Dendritic cell treated with granulocyte-macrophage colony-stimulating factor and Interleukin-4, amounts not matched to agents 40 ng/mL and 50 ng/mL, for 4 days (primary cell): ENCODE results near the gene TUT4.

Experiments used
- H3K27ac Mint-ChIP-seq: one replicate; pipeline ENCODE4 v1.8.0; 2022; ENCODE audit warnings: mild to moderate bottlenecking, mixed read lengths
- H3K27me3 Mint-ChIP-seq: one replicate; pipeline ENCODE4 v1.8.0; 2022; ENCODE audit warnings: mild to moderate bottlenecking, mixed read lengths
- H3K36me3 Mint-ChIP-seq: one replicate; pipeline ENCODE4 v1.8.0; 2022; ENCODE audit warnings: low read depth, mixed read lengths
- H3K4me1 Mint-ChIP-seq: one replicate; pipeline ENCODE4 v1.8.0; 2022; ENCODE audit warnings: low read depth, mixed read lengths
- H3K4me3 Mint-ChIP-seq: one replicate; pipeline ENCODE4 v1.8.0; 2022; ENCODE audit warnings: mild to moderate bottlenecking, moderate library complexity, mixed read lengths
- H3K9me3 Mint-ChIP-seq: one replicate; pipeline ENCODE4 v1.8.0; 2022; ENCODE audit warnings: mixed read lengths
- intact Hi-C: fragments of 100-400 bp; cut with micrococcal nuclease; formaldehyde crosslinking; loops from one replicate; pipeline ENCODE4 v1.15.0; 2022

Gene TUT4

DNA sequence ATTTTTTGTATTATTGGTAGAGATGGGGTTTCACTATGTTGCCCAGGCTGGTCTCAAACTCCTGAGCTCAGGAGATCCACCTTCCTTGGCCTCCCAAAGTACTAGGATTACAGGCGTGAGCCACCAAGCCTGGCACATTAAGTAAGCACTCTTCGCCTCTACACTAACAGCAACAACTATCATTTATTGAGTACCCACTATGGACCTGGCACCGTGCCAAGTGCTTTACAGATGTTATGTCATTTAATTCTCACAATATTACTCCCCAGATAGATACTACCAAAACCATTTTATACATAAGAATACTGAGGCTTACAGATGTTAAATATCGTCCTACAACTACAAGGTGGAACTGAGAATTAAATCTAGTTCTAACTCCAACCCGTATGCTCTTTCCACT, 50.1 kb downstream of the TUT4 start:
- Mint-ChIP-seq H3K27ac (no peak overlapping the region), H3K27me3 (no peaks in the 10 kb centered on the region)

DNA sequence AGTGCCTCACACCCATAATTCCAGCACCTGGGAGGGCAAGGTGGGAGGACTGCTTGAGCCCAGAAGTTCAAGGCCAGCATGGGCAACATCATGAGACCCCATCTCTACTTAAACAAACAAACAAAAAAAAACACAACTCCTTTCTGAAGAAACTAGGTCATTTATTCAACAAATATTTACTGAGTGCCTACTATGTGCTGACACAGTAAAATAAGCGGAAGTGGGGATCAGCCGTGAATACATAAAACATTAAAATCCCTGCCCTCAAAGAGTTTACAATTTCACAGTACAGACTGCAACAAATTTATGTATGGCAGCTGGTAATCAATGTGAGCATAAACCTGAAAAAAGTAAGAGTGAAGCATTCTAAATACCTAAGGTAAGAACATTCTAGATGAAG, 65.3 kb downstream of the TUT4 start:
- Mint-ChIP-seq H3K27ac (no peak overlapping the region), H3K27me3 (no peaks in the 10 kb centered on the region), H3K36me3 (peaks cover 13% of the 10 kb centered on the region), H3K9me3 (no peaks in the 10 kb centered on the region), H3K4me1 (peaks cover 11% of the 10 kb centered on the region), H3K4me3 (no peak overlapping the region)
- intact Hi-C loops, result no loop called here

More for the DNA sequence above, 50.1 kb downstream of the TUT4 start:
- intact Hi-C loops, result no loop called here
- Mint-ChIP-seq H3K9me3 (no peaks in the 10 kb centered on the region), H3K4me3 (no peak overlapping the region), H3K36me3 (peaks cover 18% of the 10 kb centered on the region), H3K4me1 (no peaks in the 10 kb centered on the region)

DNA sequence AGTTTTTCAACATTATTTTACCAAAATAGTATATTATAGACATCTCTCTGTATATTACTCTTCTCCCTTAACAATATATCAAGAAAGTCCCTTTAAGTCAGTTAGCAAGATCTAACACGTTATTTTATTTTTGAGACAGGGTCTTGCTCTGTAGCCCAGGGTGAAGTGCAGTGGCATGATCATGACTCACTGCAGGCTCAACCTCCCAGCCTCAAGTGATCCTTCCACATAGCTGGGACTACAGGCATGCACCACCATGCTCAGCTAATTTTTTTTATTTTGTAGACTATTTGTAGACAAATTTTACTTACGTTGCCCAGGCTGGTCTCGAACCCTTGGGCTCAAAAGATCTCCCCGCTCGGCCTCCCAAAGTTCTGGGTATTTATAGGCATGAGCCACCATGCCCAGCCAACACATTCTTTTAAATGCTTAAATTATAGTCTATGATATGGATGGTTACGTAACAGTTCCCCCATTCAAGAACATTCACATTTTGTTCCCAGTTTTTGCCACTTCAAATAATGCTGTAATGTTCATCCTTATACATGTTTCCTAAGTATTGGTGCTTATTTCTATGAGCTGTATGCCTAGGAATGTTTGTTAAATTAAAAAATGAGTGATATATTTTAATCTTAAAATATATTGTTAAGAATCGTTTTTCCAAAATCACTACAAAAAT, 70.4 kb downstream of the TUT4 start:
- no peak overlapping the region for H3K4me3 Mint-ChIP-seq
- H3K9me3 Mint-ChIP-seq, result no peaks in the 10 kb centered on the region
- H3K4me1 Mint-ChIP-seq, result no peaks in the 10 kb centered on the region
- no peaks in the 10 kb centered on the region for H3K27me3 Mint-ChIP-seq
- intact Hi-C loops, result no loop called here
- no peak overlapping the region for H3K27ac Mint-ChIP-seq
- peaks cover 3% of the 10 kb centered on the region for H3K36me3 Mint-ChIP-seq

DNA sequence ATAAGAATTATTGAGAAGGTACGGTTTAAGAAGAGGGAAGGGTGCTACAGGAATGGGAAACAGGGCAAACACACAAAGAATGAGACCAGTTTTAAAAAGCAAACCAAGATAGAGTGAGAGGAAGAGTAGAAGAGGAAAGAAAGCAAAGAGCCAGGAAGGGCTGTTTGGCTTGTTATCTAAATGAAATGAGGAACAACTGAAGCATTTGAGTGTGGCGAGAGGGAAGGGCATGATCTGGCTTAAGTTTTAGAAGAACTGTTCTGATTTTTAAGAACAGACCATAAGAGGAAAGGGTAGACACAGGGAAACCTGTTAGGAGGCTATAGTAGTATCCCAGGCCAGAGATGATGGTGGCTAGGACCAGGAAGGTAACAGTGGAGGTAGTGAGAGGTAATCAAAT, 73.8 kb downstream of the TUT4 start:
- H3K27ac Mint-ChIP-seq, result no peak overlapping the region
- H3K4me3 Mint-ChIP-seq, result no peak overlapping the region
- intact Hi-C loops, result no loop called here
- H3K4me1 Mint-ChIP-seq, result no peaks in the 10 kb centered on the region
- H3K36me3 Mint-ChIP-seq, result peaks cover 10% of the 10 kb centered on the region
- H3K27me3 Mint-ChIP-seq, result no peaks in the 10 kb centered on the region
- no peaks in the 10 kb centered on the region for H3K9me3 Mint-ChIP-seq

DNA sequence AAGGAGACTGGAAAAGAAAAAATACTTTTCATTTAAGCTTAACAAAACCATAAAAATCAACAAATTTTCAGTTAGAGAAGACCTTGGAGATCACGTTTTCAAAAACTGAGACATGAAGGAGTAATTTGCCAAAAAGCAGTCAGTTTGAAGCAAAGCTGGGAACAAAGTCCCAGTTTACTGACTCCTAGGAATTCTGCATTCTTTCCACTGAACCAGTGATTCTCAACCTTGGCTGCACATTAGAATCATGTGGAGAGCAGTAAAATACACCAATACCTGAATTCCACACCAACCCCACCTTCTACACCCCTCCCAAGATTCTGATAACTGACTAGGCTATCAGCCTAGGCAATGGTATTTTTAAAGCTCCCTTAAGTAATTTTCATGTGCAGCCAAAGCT, 75.0 kb downstream of the TUT4 start:
- Mint-ChIP-seq H3K36me3 (peaks cover 10% of the 10 kb centered on the region), H3K27me3 (no peaks in the 10 kb centered on the region), H3K27ac (no peak overlapping the region), H3K9me3 (no peaks in the 10 kb centered on the region), H3K4me1 (no peaks in the 10 kb centered on the region), H3K4me3 (no peak overlapping the region)
- intact Hi-C loops, result no loop called here

DNA sequence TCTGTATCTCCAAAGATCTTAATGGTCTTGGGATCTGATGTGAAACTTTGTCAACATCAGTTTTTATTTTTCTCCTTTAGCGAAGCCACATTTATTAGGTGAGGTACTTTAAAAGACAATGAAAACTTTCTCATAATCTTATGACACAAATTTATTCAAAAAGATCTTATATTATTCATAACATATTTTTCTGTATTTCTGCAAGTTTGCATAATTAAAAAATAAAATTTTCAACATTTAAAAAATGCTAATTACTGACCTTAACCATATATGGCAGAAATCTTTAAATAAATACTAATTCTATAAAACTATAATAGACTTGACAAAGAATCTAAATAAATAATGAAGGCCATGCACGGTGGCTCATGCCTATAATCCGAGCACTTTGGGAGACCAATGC, 75.9 kb downstream of the TUT4 start:
- Mint-ChIP-seq H3K4me1 (no peaks in the 10 kb centered on the region), H3K9me3 (no peaks in the 10 kb centered on the region), H3K27me3 (no peaks in the 10 kb centered on the region), H3K4me3 (no peak overlapping the region), H3K36me3 (peaks cover 10% of the 10 kb centered on the region), H3K27ac (no peak overlapping the region)
- intact Hi-C loops, result no loop called here

DNA sequence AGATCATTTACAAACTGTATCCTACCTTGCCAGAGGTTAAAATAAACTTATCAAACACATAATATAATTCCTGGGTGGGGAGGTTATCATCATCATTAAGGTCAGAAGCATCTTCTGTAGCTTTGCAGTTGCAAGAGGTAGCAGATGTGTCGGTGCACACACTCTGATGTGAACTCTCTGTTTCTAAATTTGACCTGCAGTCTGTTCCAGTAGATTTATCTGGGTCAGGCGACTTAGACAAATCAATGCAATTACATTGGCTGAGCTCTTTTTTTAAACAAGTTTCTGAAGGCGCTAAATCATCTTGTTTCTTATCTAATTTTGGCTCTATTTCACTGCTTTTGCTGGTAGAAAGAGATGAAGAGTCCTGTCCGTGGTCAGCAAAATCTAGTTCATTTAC, 78.1 kb downstream of the TUT4 start:
- Mint-ChIP-seq H3K36me3 (peaks cover 20% of the 10 kb centered on the region), H3K27ac (no peak overlapping the region), H3K9me3 (no peaks in the 10 kb centered on the region), H3K27me3 (no peaks in the 10 kb centered on the region), H3K4me3 (no peak overlapping the region), H3K4me1 (no peaks in the 10 kb centered on the region)
- intact Hi-C loops, result no loop called here

DNA sequence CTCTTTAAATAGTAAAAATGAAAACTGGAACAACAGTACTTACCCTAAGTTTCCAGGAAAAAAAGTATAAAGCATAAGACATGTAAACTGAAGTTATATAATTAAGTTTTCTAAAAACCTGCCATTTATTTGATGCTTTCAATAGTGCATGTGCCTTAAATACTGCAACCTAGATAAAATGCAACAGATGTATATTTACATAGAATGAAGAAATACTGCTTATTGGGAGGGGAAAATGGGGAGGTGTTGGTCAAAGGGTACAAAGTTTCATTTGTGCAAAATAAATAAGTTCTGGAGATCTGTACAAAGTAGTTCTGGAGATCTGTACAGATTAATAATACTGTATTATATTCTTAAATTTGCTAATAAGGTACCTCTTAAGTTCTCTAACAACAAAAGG, 79.9 kb downstream of the TUT4 start:
- Mint-ChIP-seq H3K9me3 (no peaks in the 10 kb centered on the region), H3K27ac (no peak overlapping the region), H3K4me3 (no peak overlapping the region), H3K27me3 (no peaks in the 10 kb centered on the region), H3K36me3 (peaks cover 20% of the 10 kb centered on the region), H3K4me1 (no peaks in the 10 kb centered on the region)
- intact Hi-C loops, result no loop called here

DNA sequence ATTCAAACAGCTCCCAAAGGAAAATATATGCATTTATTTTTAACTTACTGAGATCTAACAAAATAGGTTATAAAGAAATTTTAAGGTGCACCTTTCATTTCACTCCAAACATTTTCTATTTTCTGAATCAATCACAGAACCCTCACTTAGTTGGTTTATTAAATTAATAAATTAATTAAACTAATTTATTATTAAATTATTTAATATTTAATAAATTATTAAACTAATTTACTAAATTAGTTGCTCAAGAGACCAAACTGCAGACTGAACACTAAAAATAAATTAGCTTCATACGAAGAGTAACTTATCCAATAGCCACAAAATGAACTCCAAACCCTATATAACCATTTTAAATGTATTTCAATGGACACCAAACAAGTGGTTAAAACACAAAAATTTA, 80.5 kb downstream of the TUT4 start:
- H3K9me3 Mint-ChIP-seq, result no peaks in the 10 kb centered on the region
- H3K27ac Mint-ChIP-seq, result no peak overlapping the region
- H3K4me3 Mint-ChIP-seq, result no peak overlapping the region
- no peaks in the 10 kb centered on the region for H3K27me3 Mint-ChIP-seq
- H3K36me3 Mint-ChIP-seq, result peaks cover 20% of the 10 kb centered on the region
- intact Hi-C loops, result no loop called here
- no peaks in the 10 kb centered on the region for H3K4me1 Mint-ChIP-seq

DNA sequence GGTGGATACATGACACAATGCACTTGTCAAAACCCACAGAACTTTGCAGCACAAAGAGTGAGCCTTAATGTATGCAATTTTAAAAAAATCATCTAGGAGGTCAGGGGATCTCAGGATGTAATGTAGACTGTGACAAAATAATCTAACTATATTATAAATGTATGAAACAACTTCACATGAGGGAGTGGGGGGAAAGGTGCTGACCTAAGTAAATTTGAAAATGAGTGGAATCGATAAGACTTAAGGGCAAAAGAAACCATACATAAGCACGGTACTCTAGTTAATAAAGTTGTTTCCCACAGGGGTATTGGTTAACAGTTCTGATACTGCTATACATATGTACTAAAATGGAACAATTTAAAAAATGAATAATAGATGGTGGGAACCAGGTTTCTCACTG, 83.8 kb downstream of the TUT4 start:
- Mint-ChIP-seq H3K36me3 (peaks cover 10% of the 10 kb centered on the region), H3K9me3 (no peaks in the 10 kb centered on the region), H3K27ac (no peak overlapping the region), H3K27me3 (no peaks in the 10 kb centered on the region), H3K4me3 (no peak overlapping the region), H3K4me1 (no peaks in the 10 kb centered on the region)
- intact Hi-C loops, result no loop called here

DNA sequence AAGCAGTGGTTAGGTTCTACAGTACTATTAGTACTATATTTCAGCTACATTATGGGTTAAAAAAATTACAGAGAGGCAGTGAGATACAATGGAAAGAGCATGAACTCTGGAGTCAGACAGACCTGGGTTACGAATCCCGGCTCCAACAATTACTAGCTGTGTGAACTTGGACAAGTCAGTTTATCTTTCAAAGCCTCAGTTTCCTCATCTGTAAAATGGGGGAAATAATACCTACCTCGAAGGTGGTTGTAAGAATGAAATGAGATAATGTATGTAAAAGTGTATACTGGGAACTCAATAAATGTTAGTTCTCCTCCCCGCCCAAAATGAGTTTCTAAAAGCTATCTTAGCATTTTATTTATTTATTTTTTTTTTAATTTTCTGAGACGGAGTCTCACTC, 89.0 kb downstream of the TUT4 start:
- H3K36me3 Mint-ChIP-seq, result no peaks in the 10 kb centered on the region
- no peaks in the 10 kb centered on the region for H3K27me3 Mint-ChIP-seq
- no peak overlapping the region for H3K27ac Mint-ChIP-seq
- no peak overlapping the region for H3K4me3 Mint-ChIP-seq
- intact Hi-C loops, result no loop called here
- no peaks in the 10 kb centered on the region for H3K4me1 Mint-ChIP-seq
- no peaks in the 10 kb centered on the region for H3K9me3 Mint-ChIP-seq

DNA sequence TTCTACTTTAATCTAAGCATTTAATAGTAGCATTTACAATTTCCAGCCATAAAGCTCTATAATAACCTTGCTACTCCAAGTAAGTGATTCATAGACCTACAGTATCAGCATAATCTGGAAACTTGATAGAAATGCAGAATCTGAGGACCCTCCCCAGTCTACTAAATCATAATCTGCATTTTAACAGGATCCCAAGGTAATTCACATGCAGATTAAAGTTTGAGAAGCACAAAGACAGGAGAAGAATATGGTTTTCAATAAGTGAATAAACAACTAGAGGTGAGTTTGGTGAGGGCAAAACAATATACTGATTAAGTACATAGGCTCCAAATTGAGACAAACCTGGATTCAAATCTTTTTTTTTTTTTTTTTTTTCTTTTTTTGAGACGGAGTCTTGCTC, 91.1 kb downstream of the TUT4 start:
- no peaks in the 10 kb centered on the region for H3K27me3 Mint-ChIP-seq
- H3K4me3 Mint-ChIP-seq, result no peak overlapping the region
- no peaks in the 10 kb centered on the region for H3K9me3 Mint-ChIP-seq
- intact Hi-C loops, result no loop called here
- no peak overlapping the region for H3K27ac Mint-ChIP-seq
- no peaks in the 10 kb centered on the region for H3K4me1 Mint-ChIP-seq
- H3K36me3 Mint-ChIP-seq, result peaks cover 6% of the 10 kb centered on the region

DNA sequence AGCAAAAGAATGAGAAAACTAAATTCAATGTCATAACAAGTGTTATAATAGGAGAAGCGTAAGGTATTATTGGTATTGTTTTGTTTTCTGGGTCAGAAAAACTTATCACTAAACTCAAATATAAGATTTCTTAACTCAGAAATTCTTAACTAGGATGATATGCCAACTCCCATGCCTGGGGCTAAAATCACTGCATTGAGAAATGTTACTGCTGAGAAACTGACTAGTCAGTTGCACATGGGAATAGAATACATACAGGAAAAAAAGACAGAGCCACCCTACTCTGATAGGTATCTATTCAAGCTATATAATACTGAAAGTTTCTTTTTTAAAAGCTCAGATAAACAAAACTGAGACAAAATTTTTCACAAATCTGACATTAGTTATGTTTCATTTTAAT, 92.2 kb downstream of the TUT4 start:
- Mint-ChIP-seq H3K4me1 (no peaks in the 10 kb centered on the region), H3K27ac (no peak overlapping the region), H3K36me3 (peaks cover 6% of the 10 kb centered on the region), H3K9me3 (no peaks in the 10 kb centered on the region), H3K27me3 (no peaks in the 10 kb centered on the region), H3K4me3 (no peak overlapping the region)
- intact Hi-C loops, result no loop called here

DNA sequence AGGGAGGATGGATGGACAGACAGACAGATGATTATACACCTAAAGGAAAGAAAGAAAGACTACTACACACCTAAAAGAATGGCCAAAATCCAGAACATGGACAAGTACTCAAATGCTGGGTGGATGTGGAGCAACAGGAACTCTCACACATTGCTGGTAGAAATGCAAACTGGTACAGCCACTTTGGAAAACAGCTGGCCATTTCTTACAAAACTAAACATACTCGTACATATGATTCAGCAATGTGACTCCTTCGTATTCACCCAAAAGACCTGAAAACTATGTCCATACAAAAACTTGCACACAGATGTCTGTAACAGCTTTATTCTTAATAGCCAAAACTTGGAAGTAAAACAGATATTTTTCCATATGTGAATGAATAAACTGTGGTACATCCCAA, 97.2 kb downstream of the TUT4 start:
- peaks cover 24% of the 10 kb centered on the region for H3K36me3 Mint-ChIP-seq
- no peak overlapping the region for H3K27ac Mint-ChIP-seq
- no peaks in the 10 kb centered on the region for H3K4me1 Mint-ChIP-seq
- intact Hi-C loops, result no loop called here
- no peaks in the 10 kb centered on the region for H3K9me3 Mint-ChIP-seq
- H3K4me3 Mint-ChIP-seq, result no peak overlapping the region
- no peaks in the 10 kb centered on the region for H3K27me3 Mint-ChIP-seq

DNA sequence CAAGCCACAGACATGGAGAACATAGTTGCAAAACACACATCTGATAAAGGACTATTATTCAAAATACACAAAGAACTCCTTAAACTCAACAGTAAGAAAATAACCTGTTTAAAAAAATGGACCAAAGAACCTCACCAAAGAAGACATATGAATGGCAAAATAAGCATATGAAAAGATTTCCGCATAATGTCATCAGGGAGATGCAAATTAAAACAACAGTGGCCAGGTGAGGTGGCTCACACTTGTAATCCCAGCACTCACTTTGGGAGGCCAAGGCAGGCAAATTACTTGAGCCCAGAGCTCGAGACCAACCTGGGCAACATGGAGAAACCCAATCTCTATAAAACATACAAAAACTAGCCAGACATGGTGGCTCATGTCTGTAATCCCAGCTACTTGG, 98.1 kb downstream of the TUT4 start:
- H3K9me3 Mint-ChIP-seq, result no peaks in the 10 kb centered on the region

More for the DNA sequence above, 98.1 kb downstream of the TUT4 start:
- intact Hi-C loops, result no loop called here
- no peak overlapping the region for H3K4me3 Mint-ChIP-seq
- no peak overlapping the region for H3K27ac Mint-ChIP-seq
- H3K36me3 Mint-ChIP-seq, result peaks cover 24% of the 10 kb centered on the region
- no peaks in the 10 kb centered on the region for H3K27me3 Mint-ChIP-seq
- no peaks in the 10 kb centered on the region for H3K4me1 Mint-ChIP-seq
